GM18951 (cell line): Measurements from ENCODE around the gene PPCDC.

ENCODE experiments used
- POLR2A ChIP-seq: IDR thresholded peaks from 4 replicates; pipeline ENCODE4 v1.6.1; 2011; ENCODE audit warnings: mild to moderate bottlenecking; ENCODE audit not compliant: insufficient read length, insufficient read depth; ENCODE audit errors: extremely low read depth
- in situ Hi-C: fragments of 300-500 bp; cut with MboI; formaldehyde crosslinking; loops from one replicate; pipeline ENCODE4 v1.12.0; 2022; ENCODE audit warnings: low sequenced_read_pairs, mixed read lengths, inconsistent platforms; ENCODE audit not compliant: unreplicated experiment

The PPCDC gene, protein sequence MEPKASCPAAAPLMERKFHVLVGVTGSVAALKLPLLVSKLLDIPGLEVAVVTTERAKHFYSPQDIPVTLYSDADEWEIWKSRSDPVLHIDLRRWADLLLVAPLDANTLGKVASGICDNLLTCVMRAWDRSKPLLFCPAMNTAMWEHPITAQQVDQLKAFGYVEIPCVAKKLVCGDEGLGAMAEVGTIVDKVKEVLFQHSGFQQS

DNA sequence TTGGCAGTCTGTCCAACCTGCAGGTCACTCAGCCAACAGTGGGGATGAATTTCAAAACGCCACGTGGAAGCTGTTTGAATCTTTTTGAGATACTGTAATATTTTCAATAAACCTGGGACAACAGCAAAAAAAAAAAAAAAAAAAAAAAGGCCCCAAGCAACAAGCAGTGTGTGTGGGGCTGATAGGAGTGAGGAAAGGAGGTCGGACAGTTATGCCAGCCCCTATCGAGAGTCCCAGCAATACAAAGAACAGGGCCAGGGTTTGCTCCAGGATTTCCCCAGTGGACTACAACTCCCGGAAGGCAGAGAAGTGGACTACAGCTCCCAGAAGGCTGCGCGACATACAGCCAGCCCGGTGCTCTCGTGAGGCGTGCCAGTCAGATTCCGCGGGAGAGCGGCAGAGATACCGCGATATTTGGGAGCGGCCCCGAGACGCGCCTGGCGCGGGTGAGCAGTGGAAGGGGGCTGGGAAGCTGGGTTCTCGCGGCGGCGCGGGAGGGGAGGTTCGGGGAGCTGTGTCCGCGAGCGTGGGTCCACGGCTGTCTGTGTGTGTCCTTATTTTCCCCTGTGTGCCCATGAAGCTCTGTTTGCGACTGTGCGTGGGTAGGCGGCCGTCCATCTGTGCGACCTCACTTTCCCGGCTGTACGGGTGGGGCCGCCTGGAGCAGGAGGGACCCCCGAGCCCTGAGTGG is at the start of gene PPCDC:
TSS of gene PPCDC (plus strand) at position 410 of the 691 bp plus-strand sequence. CDS start 4,729 bp downstream, outside the sequence.
- in situ Hi-C loops, result no loop called here
- TF ChIP-seq POLR2A, result peak; percentile 97

DNA sequence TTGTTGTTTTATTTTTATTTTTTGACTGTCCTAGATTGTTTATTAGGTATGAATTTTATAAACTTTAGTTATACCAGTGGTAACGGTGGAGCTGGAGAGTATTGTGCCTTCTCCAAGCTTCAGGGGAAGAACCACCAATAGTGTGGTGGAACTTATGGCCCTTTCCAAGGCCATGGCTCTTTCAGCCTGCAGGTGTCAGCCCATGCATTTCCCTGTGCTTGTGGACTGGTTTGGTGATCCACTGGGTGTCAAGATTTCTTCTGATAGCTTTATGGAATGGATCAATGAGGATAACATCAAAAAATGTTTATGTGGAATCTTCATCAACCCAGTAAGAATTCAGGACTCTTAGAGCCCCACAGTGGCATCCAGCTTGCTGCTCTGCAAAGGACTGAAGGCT is 47.2 kb upstream of the PPCDC start:
- in situ Hi-C loops, result no loop called here
- no peak for TF ChIP-seq POLR2A

DNA sequence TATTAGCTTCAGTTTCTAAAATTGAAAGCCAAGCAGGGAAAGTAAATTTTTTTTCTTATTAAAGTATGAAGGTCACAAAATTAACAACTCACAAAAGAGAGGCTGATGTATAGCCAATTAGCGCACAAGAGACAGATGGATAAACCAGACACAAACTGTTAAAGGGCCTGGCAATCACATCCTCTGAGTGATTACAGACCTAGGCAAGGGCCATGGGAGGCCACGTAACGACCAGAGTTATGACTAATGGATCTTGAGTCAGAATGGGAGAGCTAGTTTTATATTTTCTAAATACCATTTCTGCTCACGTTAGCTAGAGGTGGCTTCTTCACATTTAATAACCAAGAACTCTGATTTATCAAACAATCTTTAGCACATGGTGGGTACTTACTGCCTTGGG is 45.8 kb upstream of the PPCDC start:
- in situ Hi-C loops, result no loop called here
- TF ChIP-seq POLR2A, result no peak

DNA sequence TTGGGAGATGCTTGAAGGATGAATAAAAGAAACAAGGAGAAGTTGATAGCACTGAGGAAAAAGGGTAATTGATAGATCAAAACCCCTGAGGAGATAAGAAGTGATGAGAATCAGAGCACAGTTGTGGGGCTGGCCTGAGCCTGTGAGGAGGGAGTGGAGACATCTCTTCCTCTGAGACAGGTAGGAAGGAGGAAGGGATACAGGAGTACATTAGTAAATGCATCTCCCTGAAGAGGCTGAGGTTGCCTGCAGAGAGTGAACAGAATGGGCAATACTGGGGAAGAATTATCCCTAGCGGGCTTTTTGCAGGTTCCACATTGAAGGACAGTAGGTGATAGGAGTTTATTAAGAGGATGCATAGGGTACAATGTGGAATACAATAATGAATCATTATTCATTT is 45.3 kb upstream of the PPCDC start:
- TF ChIP-seq POLR2A, result no peak
- in situ Hi-C loops, result no loop called here

DNA sequence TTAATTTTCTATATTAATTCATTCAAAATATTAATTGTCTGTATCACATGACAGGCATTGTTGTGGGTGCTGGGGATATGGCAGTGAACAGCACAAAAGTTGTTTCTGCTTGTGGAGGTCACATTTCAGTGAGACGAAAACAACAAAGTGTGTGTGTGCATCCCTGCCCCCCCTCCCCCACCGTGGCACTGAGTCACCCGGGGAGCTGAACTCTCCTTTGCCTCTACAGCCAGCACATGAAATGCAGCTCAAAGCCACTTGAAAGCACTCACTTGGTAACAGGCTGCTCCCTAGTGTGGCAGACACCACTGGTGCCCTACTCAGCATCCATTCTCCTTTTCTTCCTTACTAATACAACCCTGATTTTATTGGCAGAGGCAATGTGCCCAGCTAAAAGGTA is 44.9 kb upstream of the PPCDC start:
- TF ChIP-seq POLR2A, result no peak
- in situ Hi-C loops, result no loop called here

DNA sequence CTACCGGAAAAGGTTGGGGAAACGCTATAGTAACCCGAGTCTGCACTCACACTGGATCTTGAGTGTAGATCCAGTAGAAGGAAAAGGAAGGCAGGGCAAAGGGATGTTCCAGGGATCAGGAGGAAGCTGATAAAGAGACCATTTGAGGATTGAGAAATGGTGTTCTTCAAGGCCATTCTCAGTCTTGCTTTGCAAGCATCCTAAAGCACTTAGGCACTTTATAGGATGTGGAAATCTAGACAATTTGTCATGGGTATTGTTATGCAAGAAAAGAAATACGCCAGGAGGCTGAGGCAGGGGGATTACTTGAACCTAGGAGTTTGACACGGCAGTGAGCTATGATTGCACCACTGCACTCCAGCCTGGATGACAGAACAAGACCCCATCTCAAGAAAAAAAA is 41.2 kb upstream of the PPCDC start:
- TF ChIP-seq POLR2A, result no peak
- in situ Hi-C loops, result no loop called here

DNA sequence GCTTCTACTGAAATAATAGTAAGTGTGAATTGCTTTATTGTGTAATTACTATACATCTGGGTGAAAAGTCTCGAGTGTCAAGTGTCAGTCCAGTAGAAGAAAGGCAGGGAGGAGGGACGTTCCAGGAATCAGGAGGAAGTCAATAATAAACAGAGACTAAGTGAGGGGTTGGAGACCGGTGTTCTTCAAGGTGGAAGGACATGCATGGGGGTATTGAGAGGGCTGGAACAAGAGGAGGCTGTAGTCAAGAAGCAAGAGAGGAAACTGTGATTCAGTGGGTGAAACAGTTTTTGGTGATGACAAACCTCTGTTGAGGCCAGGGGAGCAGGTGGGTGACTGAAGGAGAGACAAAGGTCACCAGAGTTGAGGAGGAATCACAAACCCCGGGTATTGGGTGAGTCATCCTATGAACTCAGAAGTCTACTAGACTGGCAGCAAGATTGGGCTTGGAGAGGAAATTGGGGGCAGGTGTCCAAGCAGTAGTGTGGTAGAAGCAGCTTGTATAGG is 39.6 kb upstream of the PPCDC start:
- no peak for TF ChIP-seq POLR2A
- in situ Hi-C loops, result no loop called here

DNA sequence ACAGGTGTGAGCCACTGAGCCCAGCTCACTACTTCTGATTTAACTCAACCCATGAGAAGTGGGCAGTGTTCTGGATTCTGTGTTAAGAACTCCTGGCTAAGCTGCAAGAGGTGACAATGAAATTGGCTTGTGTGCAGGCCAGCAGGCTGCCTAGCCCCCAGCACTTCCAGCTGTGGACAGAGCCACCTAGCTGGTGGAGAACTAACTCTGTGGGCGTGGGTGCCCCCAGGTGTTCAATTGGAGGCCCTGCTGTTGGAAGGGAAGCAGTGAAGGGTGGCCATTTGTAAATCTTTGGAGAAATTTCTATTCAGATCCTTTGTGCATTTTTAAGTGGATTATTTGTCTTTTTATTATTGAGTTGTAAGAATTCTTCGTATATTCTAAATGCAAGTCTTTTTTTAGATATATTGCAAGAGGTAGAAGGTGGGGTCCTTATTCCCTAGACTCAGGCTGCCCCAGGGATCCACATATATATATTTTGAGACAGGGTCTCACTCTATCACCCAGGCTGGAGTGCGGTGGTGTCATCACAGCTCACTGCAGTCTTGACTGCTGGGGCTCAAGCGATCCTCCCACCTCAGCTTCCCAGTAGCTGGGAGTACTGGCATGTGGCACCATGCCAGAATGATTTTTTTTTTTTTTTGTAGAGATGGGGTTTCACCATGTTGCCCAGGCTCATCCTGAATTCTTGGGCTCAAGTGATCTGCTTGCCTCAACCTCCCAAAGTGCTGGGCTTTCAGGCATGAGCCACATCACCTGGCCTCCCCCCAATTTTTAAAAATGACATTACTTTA is 35.2 kb upstream of the PPCDC start:
- no peak for TF ChIP-seq POLR2A
- in situ Hi-C loops, result no loop called here

DNA sequence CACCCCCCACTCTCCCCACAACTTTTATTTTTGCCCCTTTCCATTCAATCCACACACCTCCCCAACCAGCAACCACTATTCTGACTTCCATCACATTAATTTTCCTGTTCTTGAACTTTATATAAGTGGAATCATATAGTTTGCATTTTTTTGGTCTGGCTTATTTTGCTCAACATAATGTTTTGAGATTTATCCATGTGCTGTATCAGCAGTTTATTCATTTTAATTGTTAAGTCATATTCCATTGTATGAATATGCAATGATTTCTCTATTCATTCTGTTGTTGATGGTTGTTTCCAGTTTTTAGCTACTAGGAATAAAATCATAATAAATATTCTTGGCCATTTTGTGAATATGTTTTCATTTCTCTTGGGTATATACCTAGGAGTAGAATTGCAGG is 33.9 kb upstream of the PPCDC start:
- in situ Hi-C loops, result no loop called here
- no peak for TF ChIP-seq POLR2A

DNA sequence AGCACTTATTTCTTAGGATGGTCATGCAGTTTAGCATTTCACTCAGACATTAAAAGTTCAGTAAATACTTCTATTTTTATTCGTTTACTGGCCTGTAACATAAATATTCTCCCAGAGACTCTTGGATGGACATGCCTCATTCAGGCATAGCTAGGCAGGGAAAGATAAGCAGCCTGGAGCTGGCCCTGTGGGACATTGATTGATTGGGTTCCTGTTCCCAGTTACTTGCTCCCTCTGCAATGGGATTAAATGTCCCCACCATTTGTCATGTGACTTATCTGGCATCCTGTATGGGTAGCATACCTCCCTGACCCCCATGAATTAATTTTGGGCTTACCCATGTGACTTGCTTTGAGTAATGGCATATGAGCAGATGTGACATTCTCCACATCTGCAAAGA is 30.8 kb upstream of the PPCDC start:
- in situ Hi-C loops, result no loop called here
- TF ChIP-seq POLR2A, result no peak

DNA sequence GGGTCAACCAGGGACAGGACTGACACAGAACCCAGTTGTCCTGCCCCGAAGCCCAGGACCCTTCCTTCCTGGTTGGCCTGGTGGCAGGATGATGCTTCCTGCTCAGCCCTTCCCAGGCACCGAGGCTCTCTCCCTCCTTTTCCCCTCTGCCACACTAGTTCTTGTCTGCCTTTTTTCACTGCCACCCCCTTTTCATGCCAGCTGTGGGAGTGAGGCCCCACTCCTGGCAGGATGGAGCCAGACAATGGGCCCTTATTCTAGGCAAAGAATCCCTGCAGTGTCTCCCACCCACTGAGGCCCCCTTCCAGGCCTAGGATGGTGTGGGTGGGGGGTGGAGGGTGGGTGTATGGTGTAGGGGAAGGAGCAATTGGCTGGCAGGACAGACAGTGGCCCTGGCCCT is 29.2 kb upstream of the PPCDC start:
- in situ Hi-C loops, result no loop called here
- TF ChIP-seq POLR2A, result no peak

DNA sequence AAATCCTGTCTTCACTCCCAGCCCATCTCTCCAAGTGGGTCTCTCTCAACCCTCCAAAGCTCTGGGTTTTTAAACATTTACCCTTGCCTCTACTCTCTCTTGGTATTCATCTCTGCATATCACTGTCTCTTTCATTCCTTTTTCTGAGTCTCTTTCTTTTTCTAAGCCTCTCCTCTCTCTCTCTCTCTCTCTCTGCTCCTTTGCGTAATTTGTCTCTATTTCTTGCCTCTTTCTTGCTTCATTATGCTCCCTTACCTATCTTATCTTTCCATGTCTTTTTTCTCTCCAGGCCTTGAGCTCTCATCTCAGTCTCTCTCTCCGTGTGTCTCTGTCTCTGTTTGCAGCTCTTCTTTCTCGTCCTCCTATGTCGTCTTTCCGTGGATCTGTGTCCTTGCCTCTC is 28.7 kb upstream of the PPCDC start:
- no peak for TF ChIP-seq POLR2A
- in situ Hi-C loops, result no loop called here

DNA sequence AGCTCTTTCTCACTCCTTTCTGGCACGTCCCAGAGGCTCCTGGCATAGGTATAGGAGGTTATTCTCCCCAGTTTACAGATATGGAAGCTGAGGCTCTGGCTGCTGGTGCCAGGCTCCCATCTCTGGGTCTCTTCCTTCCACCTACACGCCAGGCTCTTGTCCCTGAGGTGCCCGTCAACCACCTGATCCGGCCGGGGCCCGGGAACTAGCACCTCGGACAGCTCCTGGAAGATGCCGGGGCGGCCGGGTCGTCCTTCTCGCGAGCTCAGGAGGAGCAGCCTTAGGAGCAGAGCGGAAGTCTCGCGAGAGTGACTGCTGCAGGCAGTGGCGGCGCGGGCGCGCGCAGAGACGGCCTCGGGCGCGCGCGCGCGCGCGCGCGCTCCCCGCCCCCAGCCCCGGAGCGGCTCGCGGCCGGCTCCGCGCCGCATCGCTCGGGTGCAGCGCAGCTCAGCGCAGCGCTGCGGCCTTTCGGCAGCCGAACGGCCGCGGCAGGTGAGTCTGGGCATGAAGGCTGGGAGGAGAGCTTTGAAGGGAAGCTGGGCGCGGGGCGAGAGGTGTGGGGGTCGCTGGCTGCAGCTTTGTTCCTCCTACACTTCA is 28.1 kb upstream of the PPCDC start, which contains the start of gene SCAMP5:
TSS of gene SCAMP5 (plus strand) at position 382 of the 597 bp plus-strand sequence. CDS start 16,277 bp downstream, outside the sequence.
- TF ChIP-seq POLR2A, result no peak
- in situ Hi-C loops, result no loop called here
